Cardiac muscle cell (in vitro differentiated cells and primary cell): ENCODE data around the gene PAFAH2. TPM values are rescaled to one million over a fixed set of nuclear protein-coding genes. Genes with fewer than 3 reads are reported as not detected.
"Not testable (repeated sequence)": the region's sequence is repeated elsewhere in the genome, so short reads cannot be mapped to it uniquely, and the experiment has no call there.

Experiments
- DNase-seq, 2 donors: peaks; one replicate each; pipeline versions ENCODE4 v3.0.0 to v3.0.0-alpha.2; 2010 to 2017; ENCODE audit warnings: low read depth in 1 of 2, low spot score in 1 of 2
- H3K27ac ChIP-seq: fragments of 200-600 bp; sonication (generic); 2 replicates; pipeline ENCODE4 v1.5.1; 2016
- H3K27me3 ChIP-seq: fragments of 200-600 bp; sonication (generic); 2 replicates; pipeline ENCODE4 v1.6.0; 2016; ENCODE audit warnings: control low read depth
- H3K36me3 ChIP-seq: fragments of 200-600 bp; sonication (generic); 2 replicates; pipeline ENCODE4 v1.5.1; 2016; ENCODE audit warnings: control low read depth
- H3K4me1 ChIP-seq: fragments of 200-600 bp; sonication (generic); 2 replicates; pipeline ENCODE4 v1.8.1; 2017; ENCODE audit warnings: low read depth, mild to moderate bottlenecking, mixed run types
- H3K4me3 ChIP-seq: fragments of 200-600 bp; sonication (generic); 2 replicates; pipeline ENCODE4 v1.5.1; 2016; ENCODE audit warnings: mild to moderate bottlenecking
- H3K9me3 ChIP-seq: fragments of 200-600 bp; sonication (generic); 2 replicates; pipeline ENCODE4 v1.5.1; 2017; ENCODE audit warnings: low read depth, mild to moderate bottlenecking, control low read depth
- polyA plus RNA-seq: library from polyadenylated mRNA; unstranded; fragments of >200 nt; fragmentation: Nextera tagmentation; extraction: Ambion mirVana; gene quantifications from 2 replicates; pipeline ENCODE4 v1.2.1, GENCODE V29; 2016
- total RNA-seq: library from RNA; depleted of rRNA; stranded (reverse); fragments of >200 nt; gene quantifications from 2 replicates; pipeline ENCODE4 v1.2.3, GENCODE V29; 2016
- TF ChIP-seq, protein P1 (sequence below): IDR thresholded peaks from 2 replicates; pipeline ENCODE4 v1.5.1; 2012; ENCODE audit warnings: low read depth, mild to moderate bottlenecking, low read length

The PAFAH2 gene
- total and polyA plus RNA-seq, 2 experiments from 2014 or later, result 10.9 to 11.2 TPM

DNA sequence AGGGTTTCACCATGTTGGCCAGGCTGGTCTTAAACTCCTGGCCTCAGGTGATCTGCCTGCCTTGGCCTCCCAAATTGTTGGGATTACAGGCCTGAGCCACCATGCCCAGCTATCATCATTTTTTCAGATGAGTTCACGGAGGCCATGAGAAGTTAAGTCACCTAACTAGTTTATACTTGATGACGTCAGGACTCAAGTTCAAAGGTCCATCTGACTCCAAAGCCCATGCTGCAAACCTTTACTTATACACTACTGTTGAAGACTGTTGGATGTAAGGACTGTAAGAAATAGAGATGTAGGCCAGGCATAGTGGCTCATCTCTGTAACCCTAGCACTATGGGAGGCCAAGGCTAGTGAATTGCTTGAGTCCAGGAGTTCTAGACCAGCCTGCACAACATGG, 50.8 kb downstream of the PAFAH2 start:
- DNase-seq, result no peak
- no peaks in the 10 kb centered on the region for H3K36me3 ChIP-seq
- no peak overlapping the region for H3K4me3 ChIP-seq
- no peak overlapping the region for H3K27ac ChIP-seq
- H3K4me1 ChIP-seq, result no peaks in the 10 kb centered on the region
- H3K27me3 ChIP-seq, result no peaks in the 10 kb centered on the region
- TF ChIP-seq, protein P1, sequence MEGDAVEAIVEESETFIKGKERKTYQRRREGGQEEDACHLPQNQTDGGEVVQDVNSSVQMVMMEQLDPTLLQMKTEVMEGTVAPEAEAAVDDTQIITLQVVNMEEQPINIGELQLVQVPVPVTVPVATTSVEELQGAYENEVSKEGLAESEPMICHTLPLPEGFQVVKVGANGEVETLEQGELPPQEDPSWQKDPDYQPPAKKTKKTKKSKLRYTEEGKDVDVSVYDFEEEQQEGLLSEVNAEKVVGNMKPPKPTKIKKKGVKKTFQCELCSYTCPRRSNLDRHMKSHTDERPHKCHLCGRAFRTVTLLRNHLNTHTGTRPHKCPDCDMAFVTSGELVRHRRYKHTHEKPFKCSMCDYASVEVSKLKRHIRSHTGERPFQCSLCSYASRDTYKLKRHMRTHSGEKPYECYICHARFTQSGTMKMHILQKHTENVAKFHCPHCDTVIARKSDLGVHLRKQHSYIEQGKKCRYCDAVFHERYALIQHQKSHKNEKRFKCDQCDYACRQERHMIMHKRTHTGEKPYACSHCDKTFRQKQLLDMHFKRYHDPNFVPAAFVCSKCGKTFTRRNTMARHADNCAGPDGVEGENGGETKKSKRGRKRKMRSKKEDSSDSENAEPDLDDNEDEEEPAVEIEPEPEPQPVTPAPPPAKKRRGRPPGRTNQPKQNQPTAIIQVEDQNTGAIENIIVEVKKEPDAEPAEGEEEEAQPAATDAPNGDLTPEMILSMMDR, result no peak
- no peaks in the 10 kb centered on the region for H3K9me3 ChIP-seq

DNA sequence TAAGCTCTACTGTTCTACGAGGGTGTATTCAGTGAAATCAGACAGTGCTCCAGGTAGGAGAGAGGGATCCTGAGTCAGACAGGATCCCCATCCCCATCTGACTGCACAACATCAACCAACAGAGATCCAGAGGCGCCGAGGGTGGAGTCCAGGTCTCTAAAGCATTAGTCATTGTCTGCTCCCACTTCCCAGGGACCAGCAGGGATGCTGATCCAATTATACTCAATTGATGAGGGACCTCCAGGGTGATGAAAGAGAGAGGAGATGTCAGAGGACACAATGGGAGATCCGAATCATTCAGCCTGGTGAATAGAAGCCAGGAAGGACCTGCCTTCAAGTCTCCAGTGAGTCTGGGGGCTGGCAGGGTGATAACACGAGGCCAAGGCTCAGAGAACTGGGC, 52.1 kb downstream of the PAFAH2 start:
- Histone ChIP-seq H3K4me1 (no peaks in the 10 kb centered on the region), H3K27ac (no peak overlapping the region), H3K4me3 (no peak overlapping the region), H3K36me3 (no peaks in the 10 kb centered on the region), H3K27me3 (no peaks in the 10 kb centered on the region), H3K9me3 (no peaks in the 10 kb centered on the region)
- TF ChIP-seq, protein P1, result no peak
- no peak for DNase-seq

DNA sequence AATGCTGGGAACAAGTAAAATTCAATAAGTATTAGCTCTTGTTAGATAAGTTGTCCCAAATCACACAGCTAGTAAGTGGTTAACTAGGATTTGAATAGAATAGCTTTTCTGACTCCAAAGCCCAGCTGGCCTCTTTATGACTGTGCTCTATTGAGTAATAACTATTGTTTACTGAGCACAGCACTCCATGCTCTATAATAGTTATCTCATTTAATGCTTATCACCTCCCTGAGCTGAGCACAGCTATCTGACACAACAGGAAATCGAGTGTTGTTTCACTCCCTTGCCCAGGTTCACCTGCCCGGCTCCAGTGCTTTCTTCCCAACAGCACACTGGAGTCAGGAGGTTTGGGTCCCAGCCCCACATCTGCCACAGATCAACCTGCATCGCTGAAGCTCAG, 52.9 kb downstream of the PAFAH2 start:
- no peaks in the 10 kb centered on the region for H3K4me1 ChIP-seq
- H3K27ac ChIP-seq, result no peak overlapping the region
- no peaks in the 10 kb centered on the region for H3K9me3 ChIP-seq
- peak in 1 of 2 donors; percentile 72 for DNase-seq
- no peaks in the 10 kb centered on the region for H3K36me3 ChIP-seq
- TF ChIP-seq, protein P1, result no peak
- no peak overlapping the region for H3K4me3 ChIP-seq
- H3K27me3 ChIP-seq, result no peaks in the 10 kb centered on the region

DNA sequence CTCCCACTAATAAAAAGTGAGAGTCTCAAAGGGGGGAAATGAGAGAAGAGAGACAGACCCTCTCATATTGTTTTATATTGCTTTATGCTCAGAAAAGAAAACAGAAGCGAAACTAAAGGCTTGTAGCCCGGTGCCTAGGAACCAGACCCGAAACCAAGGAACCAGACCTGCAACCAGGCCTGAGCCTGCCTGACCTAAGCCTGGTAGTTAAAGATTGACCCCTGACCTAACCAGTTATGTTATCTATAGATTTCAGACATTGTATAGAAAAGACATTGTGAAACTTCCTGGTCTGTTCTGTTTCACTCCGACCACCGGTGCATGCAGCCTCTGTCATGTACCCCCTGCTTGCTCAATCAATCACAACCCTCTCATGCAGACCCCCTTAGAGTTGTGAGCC, 54.4 kb downstream of the PAFAH2 start:
- DNase-seq, H3K4me1 ChIP-seq, H3K9me3 ChIP-seq, H3K27me3 ChIP-seq, H3K27ac ChIP-seq, H3K4me3 ChIP-seq, H3K36me3 ChIP-seq: not testable (repeated sequence)

DNA sequence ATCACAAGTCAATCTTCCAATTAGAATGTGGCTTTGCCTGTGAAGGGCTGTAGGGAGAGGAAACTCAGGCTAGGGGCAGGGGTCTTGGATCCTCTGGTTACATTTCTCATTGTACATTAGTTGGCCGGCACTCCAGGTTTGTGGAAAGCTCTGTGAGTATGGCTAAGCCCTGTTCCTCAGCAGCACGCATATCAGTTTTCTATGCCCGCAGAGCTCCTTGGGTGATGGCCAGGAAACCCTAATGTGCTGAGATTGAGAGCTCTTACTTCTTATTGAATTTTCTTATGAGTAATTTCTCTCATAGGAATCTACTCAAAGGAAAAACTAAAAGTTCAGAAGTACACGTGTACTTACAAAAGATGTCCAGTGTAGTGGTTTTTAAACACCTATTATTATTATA, 60.9 kb downstream of the PAFAH2 start:
- H3K4me1 ChIP-seq, result no peaks in the 10 kb centered on the region
- no peaks in the 10 kb centered on the region for H3K36me3 ChIP-seq
- H3K4me3 ChIP-seq, result no peak overlapping the region
- DNase-seq, result peak in 1 of 2 donors; percentile 17
- no peaks in the 10 kb centered on the region for H3K9me3 ChIP-seq
- no peak overlapping the region for H3K27ac ChIP-seq
- H3K27me3 ChIP-seq, result no peaks in the 10 kb centered on the region
- TF ChIP-seq, protein P1, result no peak

DNA sequence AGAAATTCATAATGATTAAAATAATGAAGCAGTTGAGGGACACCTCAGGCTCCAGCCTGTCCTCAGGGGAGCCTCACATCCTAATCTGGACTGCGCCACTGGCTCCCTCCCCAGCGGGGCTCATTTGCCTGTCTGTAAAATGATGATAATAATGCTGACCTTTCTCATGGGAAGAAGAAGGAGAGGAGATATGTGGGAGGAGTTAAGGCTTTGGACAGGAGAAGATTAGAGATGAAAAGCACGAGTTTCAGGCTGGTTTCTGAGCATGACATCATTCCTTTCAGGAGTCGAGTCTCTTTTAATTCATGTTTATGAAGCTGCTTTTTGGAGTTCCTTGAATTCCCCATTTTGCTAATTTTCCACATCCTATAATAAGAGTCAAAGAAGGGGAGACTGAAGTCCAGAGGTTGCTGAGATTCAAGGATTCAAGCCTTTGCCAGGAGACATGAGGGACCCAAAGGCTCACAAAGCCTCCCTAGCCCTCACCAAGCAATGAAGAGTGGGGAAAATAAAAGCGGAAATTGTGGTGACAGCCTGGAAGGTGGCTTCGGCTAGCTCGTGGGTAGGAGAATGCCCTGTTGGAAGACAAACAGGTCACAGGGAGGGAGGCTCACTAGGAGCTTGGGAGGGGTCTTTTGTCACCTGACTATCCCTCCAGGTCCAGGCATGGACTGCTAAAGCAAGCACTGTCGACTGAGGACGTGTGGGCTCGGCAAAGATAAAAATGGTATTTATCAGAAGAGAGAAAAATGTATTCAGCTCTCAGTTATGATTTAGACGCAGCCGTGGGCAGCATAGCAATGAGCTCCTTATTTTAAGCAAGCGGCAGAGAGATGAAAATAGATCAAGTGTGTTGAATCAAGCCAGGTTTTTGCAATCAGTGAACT, 64.1 kb downstream of the PAFAH2 start:
- TF ChIP-seq, protein P1, result no peak
- peak in 1 of 2 donors; percentile 29 for DNase-seq
- no peak overlapping the region for H3K27ac ChIP-seq

DNA sequence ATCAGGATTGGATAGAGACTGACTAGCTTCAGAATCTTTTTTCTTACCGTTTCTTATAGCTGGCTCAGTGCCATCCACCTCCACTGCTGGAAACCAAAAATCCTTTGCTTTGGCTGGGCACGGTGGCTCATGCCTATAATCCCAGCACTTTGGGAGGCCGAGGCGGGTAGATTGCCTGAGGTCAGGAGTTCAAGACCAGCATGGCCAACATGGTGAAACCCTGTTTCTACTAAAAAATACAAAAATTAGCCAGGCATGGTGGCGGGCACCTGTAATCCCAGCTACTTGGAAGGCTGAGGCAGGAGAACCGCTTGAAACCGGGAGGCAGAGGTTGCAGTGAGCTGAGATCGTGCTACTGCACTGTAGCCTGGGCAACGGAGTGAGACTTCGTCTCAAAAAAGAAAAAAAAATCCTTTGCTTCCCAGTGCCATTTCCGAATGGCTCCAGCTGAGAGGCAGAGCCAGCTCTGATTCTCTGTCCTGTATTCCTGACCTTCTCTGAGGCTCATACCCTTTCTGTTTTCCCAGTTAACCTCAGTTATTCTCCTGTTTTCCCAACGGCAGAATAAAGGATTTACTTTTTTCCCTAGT, 65.0 kb downstream of the PAFAH2 start:
- not testable (repeated sequence) for DNase-seq, H3K4me1 ChIP-seq, H3K9me3 ChIP-seq, H3K36me3 ChIP-seq, H3K27me3 ChIP-seq, H3K27ac ChIP-seq, H3K4me3 ChIP-seq

More for the DNA sequence above, 64.1 kb downstream of the PAFAH2 start:
- Histone ChIP-seq H3K9me3 (no peaks in the 10 kb centered on the region), H3K27me3 (no peaks in the 10 kb centered on the region), H3K4me3 (no peak overlapping the region), H3K4me1 (no peaks in the 10 kb centered on the region), H3K36me3 (no peaks in the 10 kb centered on the region)
